Activated naive CD8-positive, alpha-beta T cell (primary cell): Measurements from ENCODE around the gene WWP2.

Source experiments
- H3K27ac Mint-ChIP-seq: one replicate; pipeline ENCODE4 v1.8.0; 2021; ENCODE audit warnings: mixed read lengths
- H3K27me3 Mint-ChIP-seq: one replicate; pipeline ENCODE4 v1.8.0; 2021; ENCODE audit warnings: mixed read lengths
- H3K36me3 Mint-ChIP-seq: one replicate; pipeline ENCODE4 v1.8.0; 2021; ENCODE audit warnings: mixed read lengths
- H3K4me1 Mint-ChIP-seq: one replicate; pipeline ENCODE4 v1.8.0; 2021; ENCODE audit warnings: low read depth, mixed read lengths
- H3K4me3 Mint-ChIP-seq: one replicate; pipeline ENCODE4 v1.8.0; 2021; ENCODE audit warnings: mild to moderate bottlenecking, mixed read lengths
- H3K9me3 Mint-ChIP-seq: one replicate; pipeline ENCODE4 v1.8.0; 2021; ENCODE audit warnings: low read depth, mixed read lengths

The WWP2 gene

DNA sequence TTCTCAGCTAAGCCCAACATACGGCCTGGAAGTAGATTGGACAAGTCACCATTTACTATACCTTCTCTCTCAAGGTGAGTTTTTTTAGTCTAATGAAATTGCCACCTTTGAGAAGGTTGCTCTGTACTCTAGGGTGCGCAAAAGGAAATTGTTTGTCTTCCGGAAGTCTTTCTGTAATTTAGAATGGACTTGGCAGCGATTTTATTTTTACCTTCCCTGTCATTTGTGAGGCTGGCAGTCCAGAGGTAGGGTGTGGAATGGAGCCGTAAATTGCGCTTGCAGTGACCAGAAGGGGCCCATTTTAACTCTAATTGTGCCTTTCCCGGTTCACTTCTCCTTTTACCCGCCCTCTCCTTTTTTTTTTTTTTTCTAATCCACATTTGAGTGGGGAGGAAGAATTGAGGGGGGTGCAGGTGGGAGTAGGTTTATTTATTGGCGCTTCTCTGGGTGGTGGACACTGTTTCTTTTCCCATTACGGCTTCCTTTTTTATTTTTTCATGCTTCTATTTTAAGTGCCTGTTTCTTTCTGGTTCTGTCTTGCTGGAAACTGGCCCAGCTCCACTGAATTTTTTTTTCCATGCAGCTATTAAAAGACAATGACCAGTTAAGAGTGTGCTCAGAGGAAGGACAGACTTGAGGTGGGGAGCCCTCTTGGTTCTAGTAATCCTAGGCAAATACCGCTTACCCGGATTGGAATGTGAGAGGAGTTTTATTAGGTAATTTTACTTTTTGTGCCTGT is 99.3 kb downstream of the WWP2 start:
- no peak overlapping the region for H3K4me3 Mint-ChIP-seq

DNA sequence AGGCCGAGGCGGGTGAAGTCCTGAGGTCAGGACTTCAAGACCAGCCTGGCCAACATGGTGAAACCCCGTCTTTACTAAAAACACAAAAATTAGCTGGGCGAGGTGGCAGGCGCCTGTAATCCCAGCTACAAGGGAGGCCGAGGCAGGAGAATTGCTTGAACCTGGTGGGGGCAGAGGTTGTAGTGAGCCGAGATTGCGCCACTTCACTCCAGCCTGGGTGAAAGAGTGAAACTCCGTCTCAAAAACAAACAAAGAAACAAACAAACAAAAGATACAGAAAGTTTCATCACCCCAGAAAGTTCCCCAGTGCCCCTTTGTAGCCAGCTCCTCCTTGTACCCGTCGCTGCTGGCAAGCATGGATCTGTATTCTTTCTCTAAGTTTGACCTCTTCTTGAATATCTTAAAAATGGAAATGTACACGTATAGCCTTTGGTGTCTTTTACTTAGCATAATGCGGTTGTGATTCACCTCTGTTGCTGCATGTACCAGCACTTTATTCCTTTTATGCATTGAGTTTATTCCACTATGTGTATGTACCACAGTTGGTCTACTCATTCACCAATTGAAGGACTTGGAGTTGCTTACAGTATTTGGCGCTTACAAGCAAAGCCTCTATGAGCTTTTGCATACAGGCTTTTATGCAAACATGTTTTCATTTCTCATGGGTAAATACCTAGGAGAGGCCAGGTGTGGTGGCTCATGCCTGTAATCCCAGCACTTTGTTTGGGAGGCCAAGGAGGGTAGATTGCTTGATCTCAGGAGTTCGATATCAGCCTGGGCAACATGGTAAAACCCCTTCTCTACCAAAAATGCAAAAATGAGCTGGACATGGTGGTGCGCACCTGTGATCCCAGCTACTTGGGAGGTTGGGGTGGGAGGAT is 101.5 kb downstream of the WWP2 start:
- no peak overlapping the region for H3K4me3 Mint-ChIP-seq
- no peaks in the 10 kb centered on the region for H3K4me1 Mint-ChIP-seq
- H3K36me3 Mint-ChIP-seq = peaks cover 4% of the 10 kb centered on the region
- H3K27me3 Mint-ChIP-seq = no peaks in the 10 kb centered on the region
- no peak overlapping the region for H3K27ac Mint-ChIP-seq
- no peaks in the 10 kb centered on the region for H3K9me3 Mint-ChIP-seq

More for the DNA sequence above, 99.3 kb downstream of the WWP2 start:
- peaks cover 4% of the 10 kb centered on the region for H3K36me3 Mint-ChIP-seq
- H3K27me3 Mint-ChIP-seq = no peaks in the 10 kb centered on the region
- no peaks in the 10 kb centered on the region for H3K9me3 Mint-ChIP-seq
- no peak overlapping the region for H3K27ac Mint-ChIP-seq
- no peaks in the 10 kb centered on the region for H3K4me1 Mint-ChIP-seq

DNA sequence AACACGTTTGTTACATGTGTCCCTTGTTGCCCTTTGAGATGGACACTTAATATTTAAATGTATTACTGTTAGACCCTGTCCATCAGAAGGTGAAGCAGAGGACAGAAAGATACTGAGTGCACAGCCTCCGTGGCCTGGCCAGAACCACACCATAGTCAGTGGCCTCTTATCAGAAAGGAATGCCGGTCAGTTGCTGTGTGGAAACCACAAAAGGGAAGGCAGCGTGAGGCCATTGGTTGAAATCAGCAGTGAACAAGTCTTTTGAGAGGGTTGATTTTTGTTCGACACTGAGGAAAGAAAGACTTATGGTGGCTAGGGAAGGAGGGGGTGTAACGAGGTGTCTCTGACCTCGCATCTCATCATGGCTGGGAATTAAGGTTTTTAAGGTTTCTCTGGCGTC is 103.6 kb downstream of the WWP2 start:
- H3K27ac Mint-ChIP-seq = no peak overlapping the region
- no peaks in the 10 kb centered on the region for H3K9me3 Mint-ChIP-seq
- H3K4me3 Mint-ChIP-seq = no peak overlapping the region
- no peaks in the 10 kb centered on the region for H3K36me3 Mint-ChIP-seq
- no peaks in the 10 kb centered on the region for H3K4me1 Mint-ChIP-seq
- H3K27me3 Mint-ChIP-seq = no peaks in the 10 kb centered on the region

DNA sequence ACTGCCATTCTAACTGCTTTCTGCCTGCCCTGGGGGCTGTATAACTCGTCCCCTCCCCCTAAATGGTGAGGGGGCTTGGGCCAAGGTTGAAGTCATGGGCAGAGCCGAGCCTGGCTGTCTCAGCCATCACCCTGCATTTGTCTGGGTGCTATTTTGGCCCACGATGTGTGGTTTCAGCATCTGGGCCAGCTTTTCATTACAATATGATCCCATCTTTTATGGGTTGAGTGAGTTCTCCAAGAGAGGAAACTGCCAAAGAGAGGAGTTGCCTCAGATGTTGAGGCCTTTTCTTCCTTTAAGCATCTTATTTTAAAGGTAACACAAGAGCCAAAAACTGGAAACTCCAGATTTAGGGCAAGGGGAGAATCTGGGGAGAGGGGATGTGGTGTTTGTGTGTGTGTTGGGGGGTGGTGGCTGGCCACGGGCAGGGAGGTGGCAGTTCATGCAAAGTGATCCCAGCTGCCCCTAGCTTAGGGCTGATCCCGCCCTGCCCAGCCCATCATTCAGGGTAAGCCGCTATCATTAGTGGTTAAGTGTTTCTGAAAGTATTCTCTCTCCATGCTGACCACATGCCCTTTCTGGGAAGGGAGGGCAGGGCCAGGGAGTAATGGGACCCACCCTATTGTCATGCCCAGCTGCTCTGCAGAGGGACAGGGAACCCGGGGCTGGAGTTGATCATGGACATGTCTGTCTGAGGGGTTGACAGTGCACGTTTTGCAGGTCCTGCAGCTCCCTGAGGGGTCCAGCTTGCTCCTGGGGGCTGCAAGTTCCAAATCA is 105.8 kb downstream of the WWP2 start:
- Mint-ChIP-seq H3K27me3 (no peaks in the 10 kb centered on the region), H3K27ac (no peak overlapping the region), H3K36me3 (peaks cover 10% of the 10 kb centered on the region)

DNA sequence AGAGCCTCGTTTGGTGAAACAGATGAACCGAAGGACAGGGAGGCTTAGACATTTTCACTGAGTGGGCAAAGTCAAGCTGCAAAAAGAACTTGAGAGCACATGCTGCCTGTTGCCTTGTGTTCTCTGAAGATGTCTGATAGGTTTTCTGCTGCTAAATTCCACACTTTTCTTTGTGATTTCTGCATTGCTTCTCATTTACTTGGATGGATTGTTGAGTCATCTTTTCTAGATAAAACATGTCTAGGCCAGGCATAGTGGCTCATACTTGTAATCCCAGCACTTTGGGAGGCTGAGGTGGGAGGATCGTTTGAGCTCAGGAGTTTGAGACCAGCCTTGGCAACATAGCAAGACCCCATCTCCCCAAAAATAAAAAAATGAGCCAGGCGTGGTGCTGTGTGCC is 108.6 kb downstream of the WWP2 start:
- Mint-ChIP-seq H3K36me3 (peaks cover 18% of the 10 kb centered on the region), H3K27me3 (no peaks in the 10 kb centered on the region), H3K4me1 (no peaks in the 10 kb centered on the region), H3K27ac (no peak overlapping the region), H3K4me3 (no peak overlapping the region), H3K9me3 (no peaks in the 10 kb centered on the region)

More for the DNA sequence above, 105.8 kb downstream of the WWP2 start:
- no peaks in the 10 kb centered on the region for H3K9me3 Mint-ChIP-seq
- no peak overlapping the region for H3K4me3 Mint-ChIP-seq
- no peaks in the 10 kb centered on the region for H3K4me1 Mint-ChIP-seq

DNA sequence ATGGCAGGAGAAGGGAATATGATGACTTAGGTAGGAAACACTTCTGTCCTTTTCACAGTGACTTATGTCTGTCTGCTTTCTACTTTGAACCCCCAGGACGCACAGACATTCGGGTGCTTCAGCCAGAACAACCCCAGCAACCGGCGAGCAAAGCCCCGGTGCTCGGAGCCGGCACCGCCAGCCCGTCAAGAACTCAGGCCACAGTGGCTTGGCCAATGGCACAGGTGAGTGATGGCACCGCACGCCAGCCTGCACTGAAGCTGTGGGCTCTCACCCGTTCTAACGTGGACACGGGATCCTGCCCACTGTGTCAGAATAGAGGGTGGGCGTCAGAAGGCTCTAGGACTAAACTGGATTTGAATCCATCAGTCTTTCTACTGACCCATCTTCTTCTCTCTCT is 109.6 kb downstream of the WWP2 start:
- Mint-ChIP-seq H3K4me1 (no peaks in the 10 kb centered on the region), H3K27ac (no peak overlapping the region), H3K9me3 (no peaks in the 10 kb centered on the region), H3K27me3 (no peaks in the 10 kb centered on the region), H3K4me3 (no peak overlapping the region), H3K36me3 (peaks cover 20% of the 10 kb centered on the region)

DNA sequence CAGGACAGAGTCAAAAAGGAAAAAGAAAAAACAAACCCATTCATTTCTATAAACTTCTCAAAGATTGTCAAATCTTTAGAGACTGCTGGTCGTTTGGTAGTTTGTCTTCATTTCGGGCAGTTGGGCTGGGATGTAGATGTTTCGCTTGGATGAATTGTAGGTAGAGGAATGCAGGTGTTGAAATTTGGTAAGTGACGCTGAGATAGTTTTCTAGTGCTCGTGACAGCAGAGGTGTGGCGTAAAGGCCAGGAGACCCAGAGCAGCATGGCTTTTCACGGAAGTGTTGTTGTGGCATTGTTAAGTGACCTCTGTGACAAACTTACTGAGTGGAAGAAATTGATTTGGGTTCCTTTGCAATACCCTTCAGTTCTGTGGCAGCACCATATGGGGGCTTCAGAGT is 110.8 kb downstream of the WWP2 start:
- Mint-ChIP-seq H3K36me3 (peaks cover 26% of the 10 kb centered on the region), H3K27me3 (no peaks in the 10 kb centered on the region), H3K4me3 (no peak overlapping the region), H3K27ac (no peak overlapping the region), H3K9me3 (no peaks in the 10 kb centered on the region), H3K4me1 (no peaks in the 10 kb centered on the region)

DNA sequence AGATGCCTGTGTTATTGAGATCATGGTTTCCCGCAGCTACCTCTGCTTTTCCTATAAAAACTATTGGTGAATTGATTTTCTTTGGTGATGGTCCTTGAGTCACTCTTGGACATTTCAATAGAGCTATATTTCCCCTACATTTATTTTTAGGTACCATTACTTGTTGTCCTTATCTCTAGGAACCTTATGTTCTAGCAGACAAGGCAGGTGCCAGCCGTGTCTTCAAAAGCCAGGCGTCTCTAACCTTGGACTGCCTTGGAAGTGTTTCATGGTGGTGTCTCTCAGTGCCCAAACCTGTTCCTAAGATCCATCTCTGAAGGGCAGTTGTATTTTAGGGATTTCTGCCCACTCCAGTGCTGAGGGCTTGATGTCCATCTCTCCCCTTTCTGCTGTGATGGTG is 111.7 kb downstream of the WWP2 start:
- Mint-ChIP-seq H3K9me3 (no peaks in the 10 kb centered on the region), H3K4me3 (no peak overlapping the region), H3K27ac (no peak overlapping the region), H3K4me1 (no peaks in the 10 kb centered on the region), H3K27me3 (no peaks in the 10 kb centered on the region), H3K36me3 (peaks cover 26% of the 10 kb centered on the region)

DNA sequence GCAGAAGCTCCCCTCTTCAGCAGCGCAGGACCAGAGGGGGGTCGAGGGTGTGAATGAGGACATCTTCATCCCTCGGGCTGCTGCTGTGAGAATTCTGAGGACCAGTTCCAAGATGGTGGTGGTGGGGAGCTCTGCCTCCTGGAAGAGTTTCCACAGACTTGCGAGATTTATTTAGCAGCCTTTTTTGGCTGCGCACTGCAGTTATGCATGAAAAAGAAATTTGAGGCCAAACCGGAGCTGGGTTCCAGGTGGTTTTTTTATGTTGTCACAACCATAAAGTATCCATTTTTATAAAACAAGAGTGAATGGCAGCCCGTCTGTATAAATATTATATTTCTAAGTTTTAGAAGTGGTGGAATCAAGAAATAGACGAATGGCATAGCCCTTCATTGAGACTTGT is 112.1 kb downstream of the WWP2 start:
- peaks cover 27% of the 10 kb centered on the region for H3K36me3 Mint-ChIP-seq
- H3K9me3 Mint-ChIP-seq = no peaks in the 10 kb centered on the region
- H3K27me3 Mint-ChIP-seq = no peaks in the 10 kb centered on the region
- H3K4me1 Mint-ChIP-seq = no peaks in the 10 kb centered on the region
- no peak overlapping the region for H3K4me3 Mint-ChIP-seq
- H3K27ac Mint-ChIP-seq = no peak overlapping the region

DNA sequence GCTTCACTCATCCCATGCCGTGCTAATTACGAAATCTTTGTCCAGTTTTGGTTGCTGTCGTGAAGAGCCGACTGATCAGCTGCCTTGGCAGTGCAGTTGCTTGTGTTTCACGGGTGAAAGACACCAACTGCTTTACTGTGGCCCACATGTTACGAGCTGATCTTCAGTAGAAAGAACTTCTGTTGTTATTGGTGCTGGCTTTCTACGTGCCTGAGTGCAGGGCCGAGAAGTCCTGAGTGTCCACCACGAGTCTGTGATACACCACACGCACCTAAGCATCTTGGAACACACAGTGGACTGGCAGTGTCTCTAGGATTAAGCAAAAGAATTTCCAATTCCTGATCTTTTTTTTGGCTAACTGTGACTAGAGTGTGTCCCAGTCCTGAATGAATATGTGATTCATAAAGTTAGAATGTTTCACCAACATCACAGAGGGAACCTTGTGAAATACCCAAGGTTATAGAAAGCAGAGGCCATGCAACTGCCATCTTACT is 118.6 kb downstream of the WWP2 start:
- Mint-ChIP-seq H3K4me1 (no peaks in the 10 kb centered on the region), H3K4me3 (no peak overlapping the region), H3K27me3 (no peaks in the 10 kb centered on the region), H3K9me3 (no peaks in the 10 kb centered on the region), H3K27ac (no peak overlapping the region), H3K36me3 (peaks cover 21% of the 10 kb centered on the region)

DNA sequence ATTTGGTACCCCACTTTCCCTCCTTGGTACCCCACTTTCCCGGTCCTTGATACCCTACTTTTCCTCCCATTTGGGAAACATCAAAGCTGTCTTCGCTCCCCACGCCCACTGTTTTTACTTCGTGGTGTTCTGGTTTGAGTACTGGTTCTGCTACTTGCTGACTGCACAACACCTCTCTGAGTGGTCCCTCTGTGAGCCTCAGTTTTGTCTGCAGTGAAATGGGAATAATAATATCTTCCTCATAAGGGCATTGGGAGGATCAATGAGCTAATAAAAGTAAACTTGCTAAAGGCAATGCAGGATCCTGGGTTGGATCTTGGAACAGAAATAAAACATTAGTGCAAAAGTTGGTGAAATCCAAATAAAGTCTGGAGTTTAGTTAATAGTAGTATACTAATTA is 119.0 kb downstream of the WWP2 start:
- no peaks in the 10 kb centered on the region for H3K9me3 Mint-ChIP-seq
- no peak overlapping the region for H3K27ac Mint-ChIP-seq
- no peak overlapping the region for H3K4me3 Mint-ChIP-seq
- H3K36me3 Mint-ChIP-seq = peaks cover 21% of the 10 kb centered on the region
- H3K4me1 Mint-ChIP-seq = no peaks in the 10 kb centered on the region
- H3K27me3 Mint-ChIP-seq = no peaks in the 10 kb centered on the region

DNA sequence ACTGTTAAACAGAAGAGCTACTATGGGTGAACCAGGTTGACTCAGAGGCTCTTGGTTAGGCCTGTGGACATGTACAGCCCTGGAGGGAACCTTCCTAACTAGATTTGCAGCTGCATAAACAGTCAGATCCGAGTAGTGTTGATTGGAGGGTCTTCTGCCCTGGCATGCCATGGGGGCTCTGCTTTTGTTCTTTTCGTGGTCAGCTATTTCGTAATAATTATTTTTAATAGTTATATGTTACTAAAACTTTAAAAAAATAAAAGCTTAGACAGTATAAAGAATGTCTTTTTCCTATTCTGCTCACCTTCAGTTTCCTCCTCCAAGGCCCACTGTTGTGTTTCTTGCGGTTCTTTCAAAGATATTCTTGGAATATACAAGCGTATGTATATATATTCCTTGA is 121.6 kb downstream of the WWP2 start:
- Mint-ChIP-seq H3K4me1 (no peaks in the 10 kb centered on the region), H3K27me3 (no peaks in the 10 kb centered on the region), H3K9me3 (no peaks in the 10 kb centered on the region), H3K4me3 (no peak overlapping the region), H3K36me3 (peaks cover 12% of the 10 kb centered on the region), H3K27ac (no peak overlapping the region)

DNA sequence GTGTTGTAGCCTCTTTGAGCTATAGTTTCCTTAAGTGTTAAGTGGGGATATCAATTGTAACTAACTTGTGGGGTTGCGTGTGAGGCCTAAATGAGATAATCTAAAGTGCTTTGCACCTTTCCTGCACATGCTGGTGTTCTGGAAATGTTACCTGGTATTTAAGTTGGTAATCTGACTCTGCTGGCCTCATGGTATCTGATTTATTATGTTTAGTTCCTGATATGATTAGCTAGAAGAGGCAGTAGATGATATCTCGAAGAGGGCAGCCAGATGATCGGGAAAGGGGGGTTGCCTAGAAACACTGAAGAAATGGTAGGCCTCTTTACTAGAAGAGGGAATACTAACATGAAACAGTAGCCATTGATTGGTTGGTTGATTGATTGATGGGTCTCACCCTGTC is 123.6 kb downstream of the WWP2 start:
- H3K36me3 Mint-ChIP-seq = peaks cover 13% of the 10 kb centered on the region
- no peaks in the 10 kb centered on the region for H3K9me3 Mint-ChIP-seq
- no peaks in the 10 kb centered on the region for H3K4me1 Mint-ChIP-seq
- no peaks in the 10 kb centered on the region for H3K27me3 Mint-ChIP-seq
- no peak overlapping the region for H3K27ac Mint-ChIP-seq
- H3K4me3 Mint-ChIP-seq = no peak overlapping the region

DNA sequence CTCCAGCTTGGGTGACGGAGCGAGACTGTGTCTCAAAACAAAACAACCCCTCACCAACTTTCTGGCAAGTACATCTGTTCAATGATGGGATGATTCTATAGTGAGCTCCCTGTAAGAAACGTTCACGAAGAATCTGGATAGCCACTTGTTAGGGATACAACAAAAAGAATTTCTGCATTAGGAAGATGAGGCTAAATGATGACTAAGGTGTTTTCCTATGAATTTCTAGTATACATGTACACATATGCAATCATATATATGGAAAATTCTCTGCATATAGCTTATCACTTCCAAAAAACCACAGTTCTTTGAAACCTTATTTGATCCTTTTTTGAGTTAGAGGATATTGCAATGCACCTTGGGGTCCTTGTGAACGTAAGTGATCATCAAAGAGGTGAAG is 124.6 kb downstream of the WWP2 start:
- H3K4me1 Mint-ChIP-seq = no peaks in the 10 kb centered on the region
- no peaks in the 10 kb centered on the region for H3K9me3 Mint-ChIP-seq
- peaks cover 10% of the 10 kb centered on the region for H3K36me3 Mint-ChIP-seq
- H3K27ac Mint-ChIP-seq = no peak overlapping the region
- H3K4me3 Mint-ChIP-seq = no peak overlapping the region
- no peaks in the 10 kb centered on the region for H3K27me3 Mint-ChIP-seq
